ENCODE data around the gene NOS3.
A peak's percentile ranks its signal among the peaks of the same experiment; 100 is the strongest.

NOS3 gene

DNA sequence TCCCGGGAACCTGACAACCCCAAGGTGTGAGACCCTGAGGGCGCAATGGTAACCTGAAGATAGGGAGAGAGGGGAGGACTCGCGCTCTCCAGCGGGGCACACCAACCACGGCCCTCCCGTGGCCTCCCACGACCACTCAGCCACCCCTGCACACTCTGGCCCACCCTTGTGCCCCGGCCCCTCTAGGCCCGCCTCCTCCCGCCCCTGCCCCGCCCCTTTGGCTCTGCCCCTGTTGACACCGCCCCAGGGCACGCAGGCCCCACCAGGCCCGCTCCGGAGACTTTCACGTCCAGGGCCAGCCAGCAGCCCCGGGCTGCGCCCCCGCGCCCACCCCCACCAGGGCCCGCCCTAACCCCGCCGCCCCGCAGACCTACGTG, 22.5 kb downstream of the NOS3 start:
- Mint-ChIP-seq H3K36me3 (no peaks in the 10 kb centered on the region), H3K27me3 (peaks cover 34 to 50% of the 10 kb centered on the region in 2 donors), H3K4me3 (peak overlapping the region; percentile 92 to 94), H3K27ac (peak overlapping the region; percentile 97), H3K9me3 (peaks cover 0 to 1% of the 10 kb centered on the region in 2 donors), H3K4me1 (peaks cover 29 to 52% of the 10 kb centered on the region in 2 donors)
- DNase-seq (no peak), ATAC-seq (replicated peaks) (peak; percentile 7 to 16)

DNA sequence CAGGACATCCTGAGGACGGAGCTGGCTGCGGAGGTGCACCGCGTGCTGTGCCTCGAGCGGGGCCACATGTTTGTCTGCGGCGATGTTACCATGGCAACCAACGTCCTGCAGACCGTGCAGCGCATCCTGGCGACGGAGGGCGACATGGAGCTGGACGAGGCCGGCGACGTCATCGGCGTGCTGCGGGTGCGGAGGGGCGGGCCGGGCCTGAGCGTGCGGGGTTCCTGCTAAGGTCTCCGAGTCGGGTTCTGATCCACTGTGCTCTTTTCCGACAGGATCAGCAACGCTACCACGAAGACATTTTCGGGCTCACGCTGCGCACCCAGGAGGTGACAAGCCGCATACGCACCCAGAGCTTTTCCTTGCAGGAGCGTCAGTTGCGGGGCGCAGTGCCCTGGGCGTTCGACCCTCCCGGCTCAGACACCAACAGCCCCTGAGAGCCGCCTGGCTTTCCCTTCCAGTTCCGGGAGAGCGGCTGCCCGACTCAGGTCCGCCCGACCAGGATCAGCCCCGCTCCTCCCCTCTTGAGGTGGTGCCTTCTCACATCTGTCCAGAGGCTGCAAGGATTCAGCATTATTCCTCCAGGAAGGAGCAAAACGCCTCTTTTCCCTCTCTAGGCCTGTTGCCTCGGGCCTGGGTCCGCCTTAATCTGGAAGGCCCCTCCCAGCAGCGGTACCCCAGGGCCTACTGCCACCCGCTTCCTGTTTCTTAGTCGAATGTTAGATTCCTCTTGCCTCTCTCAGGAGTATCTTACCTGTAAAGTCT, 23.1 kb downstream of the NOS3 start:
- Mint-ChIP-seq H3K27me3 (peaks cover 39 to 53% of the 10 kb centered on the region in 2 donors), H3K9me3 (peaks cover 0 to 1% of the 10 kb centered on the region in 2 donors), H3K4me1 (peaks cover 30 to 58% of the 10 kb centered on the region in 2 donors), H3K36me3 (no peaks in the 10 kb centered on the region), H3K27ac (peak overlapping the region; percentile 97), H3K4me3 (peak overlapping the region; percentile 92 to 94)
- DNase-seq: peak; percentile 79
- ATAC-seq (replicated peaks): peak; percentile 69 to 75

DNA sequence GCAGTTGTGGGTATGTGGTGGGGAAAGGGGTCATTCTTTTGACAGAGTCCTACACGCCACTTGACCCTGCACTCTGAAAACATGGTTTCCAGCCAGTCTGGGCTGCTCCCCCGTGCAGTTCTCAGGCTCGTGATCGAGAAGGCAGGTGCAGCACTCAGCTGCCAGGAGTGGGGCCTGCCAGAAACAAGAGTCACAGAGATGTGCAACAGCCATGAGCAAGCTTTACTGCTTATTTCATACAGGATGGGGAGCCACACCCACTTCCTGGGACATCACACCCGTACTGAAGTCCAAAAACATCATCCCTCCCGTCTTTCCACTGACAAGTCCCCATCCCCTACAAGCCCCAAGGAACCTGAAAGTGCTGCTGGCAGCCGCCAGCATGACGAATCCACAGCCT, 24.1 kb downstream of the NOS3 start:
- Mint-ChIP-seq H3K27me3 (peaks cover 48 to 60% of the 10 kb centered on the region in 2 donors), H3K9me3 (peaks cover 0 to 1% of the 10 kb centered on the region in 2 donors), H3K27ac (no peak overlapping the region), H3K4me3 (peak overlapping the region; percentile 8 to 31), H3K36me3 (no peaks in the 10 kb centered on the region), H3K4me1 (peaks cover 34 to 66% of the 10 kb centered on the region in 2 donors)
- ATAC-seq (replicated peaks) (no peak), DNase-seq (no peak)

DNA sequence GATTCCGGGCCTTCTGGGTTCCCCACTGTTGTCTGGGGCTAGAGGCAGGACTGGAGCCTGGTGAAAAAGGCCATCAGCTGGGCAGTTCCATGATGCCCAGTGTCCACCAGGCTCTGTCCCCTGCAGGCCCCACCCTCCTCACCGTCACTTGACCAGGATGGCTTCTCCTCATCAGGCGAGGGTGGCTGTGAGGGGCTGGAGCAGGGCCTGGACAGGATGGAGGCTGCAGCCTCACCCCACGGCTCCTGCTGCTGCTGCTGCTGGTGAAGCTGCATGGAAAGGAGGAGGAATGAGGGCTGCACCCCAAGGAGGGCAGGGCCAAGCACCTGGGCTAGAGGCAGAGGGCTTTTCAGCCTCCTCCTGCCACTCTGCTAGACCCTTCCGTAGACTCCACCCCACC, 25.1 kb downstream of the NOS3 start:
- peaks cover 34 to 58% of the 10 kb centered on the region in 2 donors for H3K4me1 Mint-ChIP-seq
- H3K9me3 Mint-ChIP-seq: peaks cover 0 to 1% of the 10 kb centered on the region in 2 donors
- DNase-seq: no peak
- H3K27ac Mint-ChIP-seq: no peak overlapping the region
- H3K36me3 Mint-ChIP-seq: no peaks in the 10 kb centered on the region
- H3K4me3 Mint-ChIP-seq: no peak overlapping the region
- H3K27me3 Mint-ChIP-seq: peaks cover 53 to 60% of the 10 kb centered on the region in 2 donors
- ATAC-seq (replicated peaks): no peak

DNA sequence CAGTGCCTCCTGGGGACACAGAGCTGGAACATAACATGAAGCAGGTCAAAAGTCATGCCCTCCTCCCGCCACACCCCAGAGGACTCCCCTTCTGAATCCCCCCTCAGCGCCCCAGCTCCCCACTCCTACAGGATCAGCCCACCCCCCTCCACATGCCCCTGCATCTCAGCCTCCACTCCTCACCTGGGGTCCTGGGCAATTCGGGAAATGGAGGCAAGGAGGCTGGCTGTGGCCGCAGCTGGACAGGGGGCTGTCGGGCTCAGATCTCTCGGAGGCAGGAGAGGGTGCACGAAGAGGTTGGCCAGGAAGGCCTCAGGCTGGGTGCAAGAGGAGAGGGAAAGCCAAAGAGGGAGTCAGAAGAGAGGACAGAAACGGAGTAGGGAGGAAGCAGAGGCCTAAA, 25.7 kb downstream of the NOS3 start:
- peaks cover 56 to 64% of the 10 kb centered on the region in 2 donors for H3K27me3 Mint-ChIP-seq
- no peak for ATAC-seq (replicated peaks)
- peaks cover 32 to 57% of the 10 kb centered on the region in 2 donors for H3K4me1 Mint-ChIP-seq
- no peaks in the 10 kb centered on the region for H3K36me3 Mint-ChIP-seq
- H3K27ac Mint-ChIP-seq: peak overlapping the region; percentile 59
- no peak for DNase-seq
- no peak overlapping the region for H3K4me3 Mint-ChIP-seq
- peaks cover 0 to 1% of the 10 kb centered on the region in 2 donors for H3K9me3 Mint-ChIP-seq

DNA sequence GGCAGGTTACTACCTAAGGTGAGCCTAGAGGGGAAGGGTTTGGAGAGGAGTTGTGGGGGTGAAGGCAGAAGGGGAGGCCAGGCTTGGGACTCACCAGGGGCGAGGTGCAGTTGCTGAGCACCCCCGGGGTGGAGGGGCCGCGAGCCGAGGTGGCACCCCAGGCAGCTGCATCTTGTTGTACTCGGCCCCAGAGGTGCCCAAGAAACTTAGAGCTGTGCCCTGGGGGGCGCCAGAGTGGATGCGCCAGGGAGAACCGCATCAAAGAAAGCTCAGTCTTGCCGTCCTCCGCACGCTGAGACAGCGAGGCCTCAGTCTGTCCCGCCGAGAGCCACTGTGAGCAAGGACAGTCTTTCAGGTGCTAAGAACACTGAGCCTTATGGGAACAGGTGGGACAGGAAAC, 26.1 kb downstream of the NOS3 start:
- Mint-ChIP-seq H3K9me3 (peaks cover 0 to 1% of the 10 kb centered on the region in 2 donors), H3K36me3 (no peaks in the 10 kb centered on the region), H3K27ac (no peak overlapping the region), H3K27me3 (peaks cover 57 to 65% of the 10 kb centered on the region in 2 donors), H3K4me1 (peaks cover 32 to 57% of the 10 kb centered on the region in 2 donors), H3K4me3 (no peak overlapping the region)
- no peak for DNase-seq
- ATAC-seq (replicated peaks): no peak

DNA sequence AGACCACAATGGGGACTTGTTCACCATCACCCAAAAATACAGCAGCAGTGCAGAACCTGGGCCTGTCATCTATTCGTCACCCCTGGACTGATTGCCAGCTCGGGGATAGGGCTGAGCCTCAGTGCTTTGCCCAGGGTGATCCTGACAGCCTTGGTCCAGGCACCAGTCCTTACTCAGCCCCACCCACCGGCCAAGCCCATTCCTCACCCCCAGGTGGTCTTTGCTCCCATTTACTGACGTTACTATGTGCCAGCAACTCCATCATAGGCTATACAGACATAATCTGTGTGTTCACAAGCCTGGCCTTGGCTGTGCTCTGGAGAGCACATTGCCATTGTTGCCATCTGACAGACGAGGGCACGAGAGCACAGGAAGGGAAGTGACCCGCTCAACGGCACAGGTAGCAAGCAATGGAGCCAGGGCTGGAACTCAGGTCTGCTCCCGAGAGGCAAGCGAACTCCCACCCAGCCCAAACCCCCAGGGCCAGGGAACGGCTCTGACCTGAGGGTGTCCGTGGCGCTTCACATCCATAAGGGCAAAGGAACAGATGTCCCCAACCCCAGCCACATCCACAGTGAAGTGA, 26.6 kb downstream of the NOS3 start:
- H3K36me3 Mint-ChIP-seq: no peaks in the 10 kb centered on the region
- peak overlapping the region; percentile 77 to 86 for H3K4me3 Mint-ChIP-seq
- peaks cover 53 to 59% of the 10 kb centered on the region in 2 donors for H3K27me3 Mint-ChIP-seq
- H3K4me1 Mint-ChIP-seq: peaks cover 30 to 55% of the 10 kb centered on the region in 2 donors
- DNase-seq (no peak), ATAC-seq (replicated peaks) (no peak)
- peak overlapping the region; percentile 2 for H3K27ac Mint-ChIP-seq
- H3K9me3 Mint-ChIP-seq: peaks cover 0 to 1% of the 10 kb centered on the region in 2 donors

DNA sequence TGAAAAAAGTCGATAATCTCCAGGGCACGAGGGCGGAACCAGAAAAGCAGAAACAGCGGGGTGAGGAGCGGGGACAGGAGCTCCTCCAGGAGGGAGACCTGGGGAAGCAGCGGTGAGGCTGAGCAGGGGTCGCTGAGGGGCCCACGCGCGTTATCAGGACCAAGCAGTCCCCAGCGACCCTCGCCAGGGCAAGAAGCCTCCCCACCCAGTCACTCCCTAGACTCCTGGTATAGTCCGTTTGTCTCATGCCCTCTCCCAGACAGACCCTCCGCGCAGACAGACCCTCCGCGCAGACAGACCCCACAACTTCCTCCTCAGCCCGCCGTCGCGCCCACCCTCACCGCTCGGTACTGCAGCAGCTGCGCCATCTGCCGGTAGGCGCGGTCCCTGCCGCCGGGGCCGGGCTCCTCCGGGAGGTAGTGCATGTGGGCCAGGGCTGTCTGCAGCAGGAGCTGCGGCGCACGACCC, 27.2 kb downstream of the NOS3 start:
- H3K27me3 Mint-ChIP-seq: peaks cover 52 to 58% of the 10 kb centered on the region in 2 donors
- ATAC-seq (replicated peaks): peak; percentile 76 to 78
- H3K9me3 Mint-ChIP-seq: peaks cover 0 to 1% of the 10 kb centered on the region in 2 donors
- H3K36me3 Mint-ChIP-seq: no peaks in the 10 kb centered on the region
- peak overlapping the region; percentile 93 for H3K27ac Mint-ChIP-seq
- peak overlapping the region; percentile 77 to 86 for H3K4me3 Mint-ChIP-seq
- peak; percentile 43 for DNase-seq
- peaks cover 28 to 50% of the 10 kb centered on the region in 2 donors for H3K4me1 Mint-ChIP-seq

DNA sequence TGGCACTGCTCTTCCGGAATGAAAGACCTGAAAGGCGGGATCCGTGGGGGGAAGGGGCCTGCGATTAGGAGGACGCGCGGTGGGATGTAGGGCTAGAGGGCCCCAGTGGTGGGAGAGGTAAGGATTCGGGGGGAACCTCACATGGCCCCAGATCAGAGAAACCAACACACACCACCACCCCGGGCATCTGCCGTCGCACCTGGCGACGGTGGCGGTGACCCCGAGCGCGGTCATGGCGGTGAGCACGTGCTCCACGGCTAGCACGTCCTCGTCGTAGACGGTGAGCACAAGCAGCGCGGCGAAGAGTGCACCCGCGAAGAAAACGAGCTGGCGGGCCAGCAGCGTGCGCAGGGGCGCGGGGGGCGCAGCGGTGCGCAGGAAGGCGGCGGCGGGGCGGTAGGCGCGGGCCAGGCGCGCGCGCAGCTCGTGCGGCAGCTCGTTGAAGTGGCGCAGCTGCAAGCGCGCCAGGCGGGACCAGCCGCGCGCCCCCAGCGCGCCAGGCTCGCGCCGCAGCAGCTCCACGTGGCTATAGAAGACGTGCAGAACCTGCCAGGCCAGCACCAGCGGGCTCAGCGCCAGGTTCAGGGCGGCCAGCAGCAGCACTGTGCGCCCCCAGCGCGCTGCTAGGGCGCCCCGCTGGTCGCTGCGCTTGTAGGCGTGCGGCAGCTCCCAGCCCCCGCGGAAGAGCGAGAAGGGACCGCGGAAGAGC, 27.8 kb downstream of the NOS3 start:
- Mint-ChIP-seq H3K27me3 (peaks cover 55 to 64% of the 10 kb centered on the region in 2 donors), H3K36me3 (no peaks in the 10 kb centered on the region), H3K27ac (peak overlapping the region; percentile 93), H3K9me3 (peaks cover 0 to 1% of the 10 kb centered on the region in 2 donors), H3K4me3 (peak overlapping the region; percentile 77 to 86), H3K4me1 (peaks cover 28 to 47% of the 10 kb centered on the region in 2 donors)
- ATAC-seq (replicated peaks) (peak; percentile 35 to 39), DNase-seq (no peak)

DNA sequence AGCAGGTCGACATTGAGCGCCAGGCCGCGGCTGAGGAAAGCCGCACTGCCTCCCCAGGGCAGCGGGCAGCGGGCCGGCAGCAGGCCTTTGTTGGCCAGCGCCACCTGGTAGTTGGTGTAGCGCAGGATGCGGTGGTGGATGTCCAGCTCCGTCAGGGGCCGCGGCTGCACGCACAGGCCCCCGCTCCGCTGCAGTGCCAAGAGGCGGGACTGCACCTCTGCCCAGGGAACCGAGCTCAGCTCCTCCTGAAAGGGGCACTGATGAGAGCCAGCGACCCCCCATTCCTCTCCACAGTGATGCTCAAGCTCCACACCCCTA, 28.3 kb downstream of the NOS3 start:
- Mint-ChIP-seq H3K4me1 (peaks cover 28 to 42% of the 10 kb centered on the region in 2 donors), H3K4me3 (peak overlapping the region; percentile 76 to 77), H3K27me3 (peaks cover 54 to 66% of the 10 kb centered on the region in 2 donors), H3K27ac (no peak overlapping the region), H3K9me3 (peaks cover 0 to 1% of the 10 kb centered on the region in 2 donors), H3K36me3 (no peaks in the 10 kb centered on the region)
- ATAC-seq (replicated peaks): no peak
- no peak for DNase-seq

DNA sequence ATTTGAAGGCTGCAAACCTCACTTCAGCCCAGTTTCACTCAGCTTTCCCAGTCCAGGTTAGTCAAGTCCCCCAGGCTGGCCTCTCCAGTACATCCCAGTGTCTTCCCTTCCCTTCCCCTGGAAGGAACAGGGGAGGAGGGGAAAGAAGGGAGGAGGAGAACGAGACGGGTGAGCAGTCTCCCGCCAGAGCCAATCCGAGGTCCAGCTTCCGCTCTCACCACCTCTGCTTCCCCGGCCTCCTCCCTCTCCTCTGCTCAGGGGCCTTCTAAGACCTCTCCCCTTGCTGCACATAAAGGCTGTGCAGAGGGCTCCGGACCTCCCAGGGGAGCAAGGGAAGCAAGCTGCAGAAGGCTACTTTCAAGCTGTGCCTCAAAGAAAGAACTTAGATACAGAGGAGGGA, 29.4 kb downstream of the NOS3 start:
- Mint-ChIP-seq H3K9me3 (no peaks in the 10 kb centered on the region), H3K4me3 (peak overlapping the region in 1 of 2 donors; percentile 37), H3K27ac (no peak overlapping the region), H3K27me3 (peaks cover 58 to 68% of the 10 kb centered on the region in 2 donors), H3K36me3 (no peaks in the 10 kb centered on the region), H3K4me1 (peaks cover 22 to 31% of the 10 kb centered on the region in 2 donors)
- DNase-seq (no peak), ATAC-seq (replicated peaks) (no peak)

DNA sequence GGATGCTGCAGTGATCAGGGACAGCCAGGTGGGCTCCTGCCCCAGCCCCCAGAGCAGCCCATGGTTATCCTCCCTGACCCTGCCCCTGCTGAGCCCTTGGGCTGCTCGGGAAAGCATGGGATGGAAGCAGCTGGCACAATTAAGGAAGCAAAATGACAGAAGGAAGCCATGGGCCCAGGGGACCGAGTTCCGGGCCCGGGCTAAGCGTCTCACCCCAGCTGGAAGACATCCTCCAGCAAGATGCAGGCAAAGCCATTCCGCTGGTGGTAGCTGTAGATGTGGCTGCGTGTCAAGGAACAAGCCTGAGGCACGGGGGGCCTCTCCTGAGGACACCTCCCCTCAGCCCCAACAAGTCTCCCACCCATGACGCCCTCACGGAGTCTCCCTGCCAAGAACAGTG, 32.4 kb downstream of the NOS3 start:
- Mint-ChIP-seq H3K27ac (no peak overlapping the region), H3K27me3 (peaks cover 48 to 60% of the 10 kb centered on the region in 2 donors), H3K4me3 (no peak overlapping the region), H3K36me3 (no peaks in the 10 kb centered on the region), H3K4me1 (peaks cover 14 to 24% of the 10 kb centered on the region in 2 donors), H3K9me3 (no peaks in the 10 kb centered on the region)
- ATAC-seq (replicated peaks) (no peak), DNase-seq (no peak)

DNA sequence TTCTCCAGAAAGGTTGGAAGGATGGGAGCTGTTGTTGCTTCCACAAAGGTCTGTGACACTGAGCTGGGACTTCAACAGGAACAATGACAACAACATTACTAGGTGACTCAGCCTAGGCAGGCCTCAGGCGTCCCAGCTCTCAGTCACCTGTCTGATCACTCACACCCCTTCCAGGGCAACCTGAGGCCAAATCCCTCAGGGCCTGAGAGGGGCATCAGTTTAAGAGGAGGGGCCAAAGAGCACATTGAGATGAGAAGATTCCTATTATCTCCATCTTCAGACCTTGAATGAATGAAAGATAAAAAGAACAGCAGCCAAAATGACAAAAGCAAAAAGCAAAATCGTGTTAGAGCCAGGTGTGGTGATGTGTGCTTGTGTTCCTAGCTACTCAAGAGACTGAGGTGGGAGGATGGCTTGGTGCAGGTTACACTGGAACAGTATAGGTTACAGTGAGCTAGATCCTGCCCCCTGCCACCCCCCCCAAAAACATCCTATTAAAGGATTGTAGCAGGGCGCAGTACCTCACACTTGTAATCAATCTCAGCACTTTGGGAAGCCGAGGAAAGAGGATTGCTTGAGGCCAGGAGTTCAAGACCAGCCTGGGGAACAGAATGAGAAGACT, 33.7 kb downstream of the NOS3 start, which contains the start of gene ATG9B:
ATG9B (minus strand) TSS at position 60 of the 622 bp plus-strand sequence. CDS start 71 bp downstream, outside the sequence.
- no peak within 1 kb of the TSS for H3K27ac Mint-ChIP-seq
- ATAC-seq (replicated peaks): no peak
- no peaks in the 10 kb centered on the region for H3K9me3 Mint-ChIP-seq
- H3K4me3 Mint-ChIP-seq: no peak within 1 kb of the TSS
- peaks cover 12 to 22% of the 10 kb centered on the region in 2 donors for H3K4me1 Mint-ChIP-seq
- H3K27me3 Mint-ChIP-seq: peaks cover 36 to 47% of the 10 kb centered on the region in 2 donors
- H3K36me3 Mint-ChIP-seq: peaks cover 4% of the 10 kb centered on the region in 2 donors
- DNase-seq: no peak
